ENCODE data around the gene TMEM61. TPM values are rescaled to one million over a fixed set of nuclear protein-coding genes. Genes with fewer than 3 reads are reported as not detected.

TMEM61 gene
- total and polyA plus RNA-seq, 2 of the 8 experiments (the other 6 are each of a cell fraction or from before 2014, with no cell fraction given): 0.54 to 1.4 TPM

DNA sequence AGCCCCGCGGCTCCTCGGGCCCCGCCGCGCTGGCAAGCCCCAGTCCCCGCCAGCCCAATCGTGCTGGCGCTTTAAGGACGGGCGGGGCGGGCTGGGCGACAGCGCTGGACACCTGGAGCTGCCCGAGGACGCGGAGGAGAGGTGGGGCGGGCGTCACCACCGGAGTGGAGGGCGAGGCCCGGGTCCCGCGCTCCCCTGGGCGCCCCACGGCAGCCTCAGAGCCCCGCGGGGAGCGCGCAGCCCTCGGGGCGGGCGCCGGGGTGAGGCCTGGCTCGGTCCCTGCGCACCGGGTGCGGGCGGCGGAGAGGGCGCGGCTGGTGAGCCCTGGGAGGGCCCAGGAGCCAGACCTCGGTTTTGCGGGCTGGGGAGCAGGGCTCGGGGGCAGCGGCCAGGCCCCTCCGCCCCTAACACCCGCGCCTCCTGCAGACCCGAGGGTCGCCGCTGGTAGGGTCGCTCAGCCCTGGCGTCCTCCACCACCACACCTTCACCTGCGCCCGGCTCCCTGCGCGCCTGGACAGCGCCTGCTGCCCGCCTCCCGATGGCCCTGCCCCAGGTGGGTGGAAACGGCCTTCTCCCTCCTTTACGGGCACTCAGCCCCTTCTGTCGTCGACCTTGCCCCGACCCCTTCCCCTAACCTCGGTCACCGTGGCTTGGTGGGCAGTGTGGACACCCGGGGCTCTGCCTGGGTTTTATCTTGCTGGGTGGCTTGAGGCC, at the start of gene TMEM61 (continued):
- no peak for TF ChIP-seq EGR1 (IDR thresholded peaks at IDR 0.05; ENCODE audit: borderline replicate concordance, low read depth, low read length)

Data from H1 (cell line).